A673 (cell line): ENCODE data around the gene TBC1D5. TPM values are rescaled to one million over a fixed set of nuclear protein-coding genes. Genes with fewer than 3 reads are reported as not detected.

Experiments used
- BruUV-seq: library from RNA; stranded (reverse); fragments of 400-500 nt; replicated peaks from 2 replicates; lab custom pipeline; 2021; lab: Mats Ljungman, UMichigan
- CTCF ChIA-PET: fragments of 300-600 bp; sonication (Branson Sonifier 250); formaldehyde crosslinking; loops from one replicate; lab custom pipeline; 2022; ENCODE audit warnings: antibody characterized with exemption; lab: Charles Lee
- POLR2A ChIA-PET: fragments of 300-600 bp; sonication (Branson Sonifier 250); formaldehyde crosslinking; loops from one replicate; lab custom pipeline; 2022; ENCODE audit warnings: antibody characterized with exemption; ENCODE audit not compliant: low non-redundant PET; lab: Charles Lee
- DNase-seq: peaks from one replicate; pipeline ENCODE4 v3.0.0-alpha.2; 2015; ENCODE audit warnings: low spot score
- H3K27ac ChIP-seq: fragments of 200-600 bp; sonication (generic); 2 replicates; pipeline ENCODE4 v1.5.1; 2016; ENCODE audit warnings: mixed run types, low read depth, mild to moderate bottlenecking, mixed read lengths, antibody characterized with exemption, low read length; ENCODE audit not compliant: poor library complexity, severe bottlenecking
- H3K27me3 ChIP-seq: fragments of 200-600 bp; sonication (generic); replicated peaks from 2 replicates; pipeline ENCODE4 v1.6.1; 2017; ENCODE audit warnings: mixed run types, low read depth, mild to moderate bottlenecking, mixed read lengths, antibody characterized with exemption, low read length; ENCODE audit not compliant: insufficient read depth, poor library complexity
- H3K36me3 ChIP-seq: fragments of 200-600 bp; sonication (generic); 2 replicates; pipeline ENCODE4 v1.6.1; 2016; ENCODE audit warnings: mixed run types, mild to moderate bottlenecking, mixed read lengths, antibody characterized with exemption, low read length; ENCODE audit not compliant: insufficient read depth, poor library complexity, severe bottlenecking
- H3K4me1 ChIP-seq: fragments of 200-600 bp; sonication (generic); 2 replicates; pipeline ENCODE4 v1.6.1; 2017; ENCODE audit warnings: mixed run types, mild to moderate bottlenecking, mixed read lengths, antibody characterized with exemption, low read length; ENCODE audit not compliant: insufficient read depth, poor library complexity, severe bottlenecking
- H3K4me3 ChIP-seq: fragments of 200-600 bp; sonication (generic); 2 replicates; pipeline ENCODE4 v1.5.1; 2016; ENCODE audit warnings: low read depth, mixed run types, mild to moderate bottlenecking, mixed read lengths, low read length; ENCODE audit not compliant: poor library complexity, severe bottlenecking
- H3K9me3 ChIP-seq: fragments of 200-600 bp; sonication (generic); 2 replicates; pipeline ENCODE4 v1.6.1; 2016; ENCODE audit warnings: mixed run types, low read depth, mild to moderate bottlenecking, mixed read lengths, antibody characterized with exemption, low read length; ENCODE audit not compliant: poor library complexity, severe bottlenecking
- CTCF ChIP-seq: fragments of 300-800, 200-600 bp; sonication (generic); conservative IDR thresholded peaks from 2 replicates; pipeline ENCODE4 v1.5.1; 2017; ENCODE audit warnings: low read depth, mild to moderate bottlenecking, antibody characterized with exemption, low read length, moderate library complexity, mixed read lengths
- EZH2 ChIP-seq: fragments of 200-600 bp; sonication (generic); IDR thresholded peaks from 2 replicates; pipeline ENCODE4 v1.6.1; 2017; ENCODE audit warnings: borderline replicate concordance, low read depth, mild to moderate bottlenecking, mixed read lengths, antibody characterized with exemption, low read length; ENCODE audit not compliant: poor library complexity, severe bottlenecking
- intact Hi-C: fragments of 100-400 bp; cut with micrococcal nuclease; formaldehyde crosslinking; loops from one replicate; pipeline ENCODE4 v1.10.0; 2022; ENCODE audit not compliant: unreplicated experiment
- total RNA-seq: library from RNA; stranded (reverse); gene quantifications from 2 replicates; pipeline ENCODE4 v1.2.3, GENCODE V29; 2021

The TBC1D5 gene
- total RNA-seq, 1 experiment from 2014 or later: 40.7 TPM

GRCh38 chr3:17137321-17137826 lies 605.1 kb downstream of the TBC1D5 start:
- TF ChIP-seq CTCF: no peak
- TF ChIP-seq EZH2: no peak
- Histone ChIP-seq H3K27ac (no peak overlapping the region), H3K9me3 (no peaks in the 10 kb centered on the region), H3K27me3 (no peaks in the 10 kb centered on the region), H3K4me3 (no peak overlapping the region), H3K4me1 (no peaks in the 10 kb centered on the region), H3K36me3 (no peaks in the 10 kb centered on the region)
- POLR2A ChIA-PET: no interaction called here
- no peak for DNase-seq
- CTCF ChIA-PET: no interaction called here
- intact Hi-C loops: no loop called here
- no TSS peak for BruUV-seq

GRCh38 chr3:17136136-17136721 lies 606.2 kb downstream of the TBC1D5 start:
- H3K27ac ChIP-seq: no peak overlapping the region
- H3K4me1 ChIP-seq: no peaks in the 10 kb centered on the region
- BruUV-seq: no TSS peak
- intact Hi-C loops: no loop called here
- DNase-seq: no peak
- no peaks in the 10 kb centered on the region for H3K27me3 ChIP-seq
- ChIA-PET CTCF (no interaction called here), POLR2A (no interaction called here)
- TF ChIP-seq CTCF: no peak
- no peak for TF ChIP-seq EZH2
- no peaks in the 10 kb centered on the region for H3K36me3 ChIP-seq
- H3K4me3 ChIP-seq: no peak overlapping the region
- H3K9me3 ChIP-seq: no peaks in the 10 kb centered on the region

- CTCF ChIA-PET: no interaction called here
- no peaks in the 10 kb centered on the region for H3K9me3 ChIP-seq
- POLR2A ChIA-PET: no interaction called here
- no peak overlapping the region for H3K27ac ChIP-seq
- no peaks in the 10 kb centered on the region for H3K4me1 ChIP-seq
- H3K36me3 ChIP-seq: no peaks in the 10 kb centered on the region
- no TSS peak for BruUV-seq
- TF ChIP-seq EZH2: no peak
- TF ChIP-seq CTCF: no peak
- H3K4me3 ChIP-seq: no peak overlapping the region
- intact Hi-C loops: no loop called here
- no peak for DNase-seq
- H3K27me3 ChIP-seq: no peaks in the 10 kb centered on the region
Measured at GRCh38 chr3:17135696-17136095, 606.7 kb downstream of the TBC1D5 start.
